Subcutaneous adipose tissue (tissue), 4 donors: ENCODE data around the gene CDH4. TPM values are rescaled to one million over a fixed set of nuclear protein-coding genes. Genes with fewer than 3 reads are reported as not detected.

Experiments
- CTCF ChIP-seq: fragments of 450-650 bp; IDR thresholded peaks from one replicate; pipeline ENCODE4 v1.5.1; 2016; ENCODE audit warnings: low read depth, mild to moderate bottlenecking, control low read depth, antibody characterized with exemption, moderate library complexity
- total RNA-seq, 4 donors: library from RNA; depleted of rRNA; stranded (reverse); fragments of >200 nt; gene quantifications; one replicate each; pipeline ENCODE4 v1.1.0, GENCODE V29; 2016

CDH4 gene
- total RNA-seq, 4 donors from 2014 or later = not detected

GRCh38 chr20:61449057-61449609 lies 197.1 kb downstream of the CDH4 start:
- no peak for TF ChIP-seq CTCF

- TF ChIP-seq CTCF = no peak
Measured at GRCh38 chr20:61449916-61450315, 197.9 kb downstream of the CDH4 start.

- TF ChIP-seq CTCF = no peak
Measured at GRCh38 chr20:61450549-61450948, 198.5 kb downstream of the CDH4 start.

GRCh38 chr20:61451009-61451408 lies 198.9 kb downstream of the CDH4 start:
- no peak for TF ChIP-seq CTCF

- TF ChIP-seq CTCF = no peak
Measured at GRCh38 chr20:61451953-61452352, 199.9 kb downstream of the CDH4 start.

GRCh38 chr20:61453219-61453618 lies 201.2 kb downstream of the CDH4 start:
- no peak for TF ChIP-seq CTCF

- no peak for TF ChIP-seq CTCF
Measured at GRCh38 chr20:61454053-61454452, 202.0 kb downstream of the CDH4 start.
